A549 (cell line): Measurements from ENCODE around the gene RFT1.

Experiments used
- CEBPB ChIP-seq, 2 experiments: fragments of >200 bp in 1 of 2; sonication (Bioruptor Twin) in 1 of 2; formaldehyde crosslinking in 1 of 2; IDR thresholded peaks; 2 replicates each; pipeline ENCODE4 v1.6.1; 2012 to 2016
- CTCF ChIP-seq: fragments of >200 bp; sonication (Bioruptor Twin); formaldehyde crosslinking; IDR thresholded peaks from 3 replicates; pipeline ENCODE4 v1.5.1; 2016
- MAX ChIP-seq: IDR thresholded peaks from 2 replicates; pipeline ENCODE4 v1.6.1; 2012
- POLR2A ChIP-seq: IDR thresholded peaks from 2 replicates; pipeline ENCODE4 v1.6.1; 2012; ENCODE audit warnings: mild to moderate bottlenecking, low read length
- RAD21 ChIP-seq, 2 experiments: fragments of >200 bp in 1 of 2; sonication (Bioruptor Twin) in 1 of 2; formaldehyde crosslinking in 1 of 2; IDR thresholded peaks in 1 of 2; conservative IDR thresholded peaks in 1 of 2; 2 replicates in 1 of 2; 3 replicates in 1 of 2; pipeline ENCODE4 v1.6.1; 2012 to 2018; ENCODE audit warnings: inconsistent platforms in 1 of 2
- REST ChIP-seq: fragments of 200-600 bp; sonication (generic); IDR thresholded peaks from 2 replicates; pipeline ENCODE4 v1.6.1; 2016; ENCODE audit warnings: antibody characterized with exemption, mild to moderate bottlenecking, moderate library complexity
- SMC3 ChIP-seq: fragments of >200 bp; sonication (Bioruptor Twin); formaldehyde crosslinking; IDR thresholded peaks from 3 replicates; pipeline ENCODE4 v1.6.1; 2018; ENCODE audit warnings: inconsistent platforms
- ZSCAN20 ChIP-seq: fragments of 250-450 bp; sonication (Bioruptor Pico); IDR thresholded peaks from 2 replicates; pipeline ENCODE4 v1.8.0; 2022; ENCODE audit warnings: mild to moderate bottlenecking, moderate library complexity

GRCh38 chr3:53109891-53110771 lies 20.1 kb downstream of the RFT1 start:
- no peak for TF ChIP-seq MAX
- TF ChIP-seq CEBPB (IDR thresholded peaks at IDR 0.05): no peak
- TF ChIP-seq REST: no peak
- peak; percentile 29; the same call in 2 of the 3 replicates for TF ChIP-seq CTCF
- no peak for TF ChIP-seq SMC3
- no peak for TF ChIP-seq POLR2A
- no peak for TF ChIP-seq ZSCAN20 (CRISPR knock-in tag)
- TF ChIP-seq RAD21 (conservative IDR thresholded peaks at IDR 0.05 in 1 of 2, IDR thresholded peaks at IDR 0.05 in 1 of 2): peak in 1 of 2 experiments; percentile 36; a peak in 2 of 5 replicates
